HCT116 (cell line): Measurements from ENCODE around the gene QSOX1. TPM values are rescaled to one million over a fixed set of nuclear protein-coding genes. Genes with fewer than 3 reads are reported as not detected.

Source experiments
- ATAC-seq: fragments of 200-7000 bp; cut with Tn5 transposase; 2 replicates; pipeline ENCODE4 v1.9.1; 2020; ENCODE audit warnings: mild to moderate bottlenecking, moderate library complexity
- BruUV-seq: library from RNA; stranded (reverse); fragments of 400-500 nt; replicated peaks from 2 replicates; lab custom pipeline; 2021; lab: Mats Ljungman, UMichigan
- CTCF ChIA-PET: fragments of 300-600 bp; sonication (Branson Sonifier 250); formaldehyde crosslinking; loops from one replicate; lab custom pipeline; 2021; ENCODE audit warnings: antibody characterized with exemption; lab: Charles Lee
- POLR2A ChIA-PET: fragments of 300-600, 350-600 bp; sonication (Branson Sonifier 250); formaldehyde crosslinking; loops from one replicate; lab custom pipeline; 2021; ENCODE audit warnings: antibody characterized with exemption; lab: Charles Lee
- RAD21 ChIA-PET, 2 experiments: fragments of 300-600 bp; sonication (Branson Sonifier 250); formaldehyde crosslinking; loops; one replicate each; lab custom pipeline; 2023; ENCODE audit warnings: low total read pairs in 2 of 2; ENCODE audit not compliant: uncharacterized antibody in 2 of 2, unreplicated experiment in 2 of 2, low non-redundant PET in 1 of 2; lab: Charles Lee
- DNase-seq: peaks from one replicate; pipeline ENCODE4 v3.0.0-alpha.2; 2010; ENCODE audit warnings: low read depth, low spot score
- H2AFZ ChIP-seq: fragments of 200-600 bp; shearing (Covaris generic), sonication (generic); 2 replicates; pipeline ENCODE4 v1.6.1; 2017; ENCODE audit warnings: low read depth, mixed run types, mixed read lengths, antibody characterized with exemption, low read length; ENCODE audit not compliant: poor library complexity, severe bottlenecking
- H3K27ac ChIP-seq: 2 replicates; pipeline ENCODE4 v1.5.1; 2012; ENCODE audit warnings: low read depth, low read length
- H3K27me3 ChIP-seq: fragments of 200-600 bp; sonication (generic); 2 replicates; pipeline ENCODE4 v1.6.1; 2016; ENCODE audit warnings: mixed run types, low read length, mixed read lengths; ENCODE audit not compliant: insufficient read depth
- H3K36me3 ChIP-seq, 2 experiments: fragments of 200-500 bp in 1 of 2; fragments of 200-600 bp in 1 of 2; sonication (Bioruptor generic) in 1 of 2; sonication (generic) in 1 of 2; 2 replicates each; pipeline versions ENCODE4 v1.5.1 to v1.6.1; 2014 to 2016; ENCODE audit warnings: low read length in 2 of 2, inconsistent platforms in 1 of 2, mixed read lengths in 1 of 2, mixed run types in 1 of 2; ENCODE audit not compliant: insufficient read depth in 2 of 2, control insufficient read depth in 1 of 2
- H3K4me1 ChIP-seq, 2 experiments: fragments of 200-600 bp in 1 of 2; sonication (generic) in 1 of 2; 2 replicates each; pipeline versions ENCODE4 v1.5.1 to v1.6.1; 2012 to 2017; ENCODE audit warnings: low read length in 2 of 2, inconsistent platforms in 1 of 2, mild to moderate bottlenecking in 1 of 2, mixed read lengths in 1 of 2, mixed run types in 1 of 2, moderate library complexity in 1 of 2; ENCODE audit not compliant: insufficient read depth in 2 of 2, control insufficient read depth in 1 of 2
- H3K4me2 ChIP-seq: fragments of 200-600 bp; sonication (generic); 2 replicates; pipeline ENCODE4 v1.6.1; 2017; ENCODE audit warnings: mixed run types, low read length, mixed read lengths
- H3K4me3 ChIP-seq, 2 experiments: fragments of 200-600 bp in 1 of 2; sonication (generic) in 1 of 2; replicated peaks in 1 of 2; 2 replicates each; pipeline ENCODE4 v1.5.1; 2011 to 2016; ENCODE audit warnings: low read length in 2 of 2, control low read depth in 1 of 2, low read depth in 1 of 2, mild to moderate bottlenecking in 1 of 2, mixed read lengths in 1 of 2, mixed run types in 1 of 2
- H3K79me2 ChIP-seq: fragments of 200-600 bp; sonication (generic); 2 replicates; pipeline ENCODE4 v1.6.1; 2017; ENCODE audit warnings: mild to moderate bottlenecking, mixed run types, low read length, moderate library complexity, mixed read lengths; ENCODE audit not compliant: insufficient read depth
- H3K9ac ChIP-seq: fragments of 200-600 bp; sonication (generic); 2 replicates; pipeline ENCODE4 v1.6.1; 2016; ENCODE audit warnings: low read length, mixed read lengths
- H3K9me2 ChIP-seq: fragments of 200-600 bp; sonication (generic), shearing (Covaris generic); 2 replicates; pipeline ENCODE4 v1.6.1; 2017; ENCODE audit warnings: mixed run types, mild to moderate bottlenecking, moderate library complexity; ENCODE audit not compliant: insufficient read depth
- H3K9me3 ChIP-seq, 2 experiments: fragments of 200-500 bp in 1 of 2; fragments of 200-600 bp in 1 of 2; sonication (Bioruptor generic) in 1 of 2; sonication (generic) in 1 of 2; 2 replicates each; pipeline ENCODE4 v1.6.1; 2014 to 2017; ENCODE audit warnings: low read length in 2 of 2, mixed read lengths in 2 of 2, inconsistent platforms in 1 of 2, low read depth in 1 of 2, mild to moderate bottlenecking in 1 of 2, mixed run types in 1 of 2, moderate library complexity in 1 of 2; ENCODE audit not compliant: control insufficient read depth in 1 of 2, insufficient read depth in 1 of 2
- H4K20me1 ChIP-seq: fragments of 200-600 bp; sonication (generic), shearing (Covaris generic); 2 replicates; pipeline ENCODE4 v1.6.1; 2017; ENCODE audit warnings: mixed run types, mild to moderate bottlenecking, moderate library complexity; ENCODE audit not compliant: insufficient read depth
- CBX3 ChIP-seq: IDR thresholded peaks from 2 replicates; pipeline ENCODE4 v1.6.1; 2012; ENCODE audit warnings: low read depth
- CEBPB ChIP-seq: IDR thresholded peaks from 2 replicates; pipeline ENCODE4 v1.6.1; 2012; ENCODE audit warnings: low read depth
- EGR1 ChIP-seq: IDR thresholded peaks from 2 replicates; pipeline ENCODE4 v1.6.1; 2012; ENCODE audit warnings: low read depth
- ELF1 ChIP-seq: IDR thresholded peaks from 2 replicates; pipeline ENCODE4 v1.6.1; 2012; ENCODE audit warnings: low read depth, borderline replicate concordance
- EZH2 ChIP-seq: fragments of 200-600 bp; sonication (generic); IDR thresholded peaks from 2 replicates; pipeline ENCODE4 v1.6.1; 2017; ENCODE audit warnings: antibody characterized with exemption, mixed run types
- EZH2phosphoT487 ChIP-seq: fragments of 200-600 bp; IDR thresholded peaks from 2 replicates; pipeline ENCODE4 v1.6.1; 2018; ENCODE audit warnings: antibody characterized with exemption, borderline replicate concordance
- JUND ChIP-seq: IDR thresholded peaks from 2 replicates; pipeline ENCODE4 v1.6.1; 2012
- MAX ChIP-seq: IDR thresholded peaks from 2 replicates; pipeline ENCODE4 v1.6.1; 2012
- POLR2A ChIP-seq: IDR thresholded peaks from 2 replicates; pipeline ENCODE4 v1.7.0; 2011; ENCODE audit warnings: borderline replicate concordance; ENCODE audit not compliant: insufficient read depth, insufficient read length; ENCODE audit errors: extremely low read depth
- POLR2AphosphoS5 ChIP-seq: IDR thresholded peaks from 2 replicates; pipeline ENCODE4 v1.6.1; 2011; ENCODE audit warnings: mild to moderate bottlenecking, low read depth, low read length, moderate library complexity
- RAD21 ChIP-seq: IDR thresholded peaks from 2 replicates; pipeline ENCODE4 v1.6.1; 2012; ENCODE audit warnings: low read depth, mild to moderate bottlenecking
- REST ChIP-seq: IDR thresholded peaks from 2 replicates; pipeline ENCODE4 v1.6.1; 2012; ENCODE audit warnings: low read depth
- SIN3A ChIP-seq: IDR thresholded peaks from 2 replicates; pipeline ENCODE4 v1.6.1; 2012; ENCODE audit warnings: low read depth
- SRF ChIP-seq: IDR thresholded peaks from 2 replicates; pipeline ENCODE4 v1.6.1; 2012; ENCODE audit warnings: low read depth
- ZFX ChIP-seq: fragments of 450-650 bp; IDR thresholded peaks from 2 replicates; pipeline ENCODE4 v1.6.1; 2017
- ZNF274 ChIP-seq: fragments of 200-500 bp; sonication (Bioruptor generic); IDR thresholded peaks from 2 replicates; pipeline ENCODE4 v1.6.1; 2014; ENCODE audit warnings: mild to moderate bottlenecking, low read depth, low read length, inconsistent platforms
- intact Hi-C: fragments of 100-400 bp; cut with micrococcal nuclease; formaldehyde crosslinking; loops from 2 replicates; pipeline ENCODE4 v1.10.0; 2022
- total RNA-seq: library from RNA; stranded (reverse); gene quantifications from one replicate; pipeline ENCODE4 v1.2.1, GENCODE V29; 2021; ENCODE audit not compliant: unreplicated experiment
- TF ChIP-seq, protein P1 (sequence below): IDR thresholded peaks from 2 replicates; pipeline ENCODE4 v1.6.1; 2012

Gene QSOX1
- total RNA-seq, 1 experiment from 2014 or later = 89.2 TPM

DNA sequence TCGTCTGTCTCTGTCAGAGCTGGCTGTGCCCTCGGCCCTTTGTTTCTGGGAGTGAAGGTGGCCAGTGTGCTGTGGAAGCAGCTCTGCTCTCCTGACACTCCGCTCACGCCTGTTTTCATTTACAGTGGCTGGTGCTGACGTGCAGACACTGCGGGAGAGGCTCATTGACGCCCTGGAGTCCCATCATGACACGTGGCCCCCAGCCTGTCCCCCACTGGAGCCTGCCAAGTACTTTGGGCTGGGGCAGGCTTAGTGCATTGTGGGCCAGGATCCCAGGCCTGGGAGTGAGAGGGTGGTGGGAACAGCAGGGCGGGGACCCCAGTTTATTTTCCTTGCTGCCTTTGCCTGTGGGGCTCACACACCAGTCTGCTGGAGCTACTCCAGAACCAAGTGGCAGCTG is 21.1 kb downstream of the QSOX1 start:
- H3K9me2 ChIP-seq = no peaks in the 10 kb centered on the region
- no peak overlapping the region for H3K4me3 ChIP-seq
- ChIA-PET POLR2A (no interaction called here), CTCF (no interaction called here), RAD21 (no interaction called here)
- no TSS peak for BruUV-seq
- no peaks in the 10 kb centered on the region for H3K79me2 ChIP-seq
- no peaks in the 10 kb centered on the region for H4K20me1 ChIP-seq
- no peaks in the 10 kb centered on the region; a peak in 1 of 4 replicates for H3K36me3 ChIP-seq
- ATAC-seq = no peak
- intact Hi-C loops = no loop called here
- no peaks in the 10 kb centered on the region for H3K9me3 ChIP-seq
- H3K4me1 ChIP-seq = peaks cover 0 to 1% of the 10 kb centered on the region in 2 experiments; a peak in 1 of 4 replicates
- no peak overlapping the region for H3K9ac ChIP-seq
- TF ChIP-seq CEBPB (no peak), POLR2A (no peak), POLR2AphosphoS5 (no peak), ELF1 (no peak), EGR1 (no peak), ZFX (no peak), CBX3 (no peak), SIN3A (no peak), SRF (no peak), RAD21 (no peak), EZH2 (no peak), ZNF274 (no peak), MAX (no peak)
- TF ChIP-seq, protein P1, sequence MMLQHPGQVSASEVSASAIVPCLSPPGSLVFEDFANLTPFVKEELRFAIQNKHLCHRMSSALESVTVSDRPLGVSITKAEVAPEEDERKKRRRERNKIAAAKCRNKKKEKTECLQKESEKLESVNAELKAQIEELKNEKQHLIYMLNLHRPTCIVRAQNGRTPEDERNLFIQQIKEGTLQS = no peak
- H3K4me2 ChIP-seq = no peak overlapping the region
- DNase-seq = no peak
- no peak overlapping the region for H3K27ac ChIP-seq
- H3K27me3 ChIP-seq = no peaks in the 10 kb centered on the region
- no peak overlapping the region for H2AFZ ChIP-seq

GRCh38 chr1:180176965-180177364 is 22.3 kb downstream of the QSOX1 start:
- RAD21 ChIA-PET = no interaction called here
- H3K4me1 ChIP-seq = no peaks in the 10 kb centered on the region
- no peak overlapping the region for H3K4me2 ChIP-seq
- H3K79me2 ChIP-seq = no peaks in the 10 kb centered on the region
- H3K4me3 ChIP-seq = no peak overlapping the region
- H3K9me2 ChIP-seq = no peaks in the 10 kb centered on the region
- H3K9me3 ChIP-seq = no peaks in the 10 kb centered on the region
- H3K9ac ChIP-seq = no peak overlapping the region
- BruUV-seq = no TSS peak
- CTCF ChIA-PET = interaction anchor here (5.0 kb wide), 1 partner anchor 8 kb away, joined by 41 read pairs; no protein-coding TSS in a partner anchor
- H2AFZ ChIP-seq = no peak overlapping the region
- no peaks in the 10 kb centered on the region for H3K27me3 ChIP-seq
- POLR2A ChIA-PET = no interaction called here
- ATAC-seq (no peak), DNase-seq (no peak)
- no peaks in the 10 kb centered on the region for H4K20me1 ChIP-seq
- no peaks in the 10 kb centered on the region; a peak in 1 of 4 replicates for H3K36me3 ChIP-seq
- intact Hi-C loops = no loop called here
- no peak overlapping the region for H3K27ac ChIP-seq
- TF ChIP-seq POLR2AphosphoS5 = no peak
- no peak for TF ChIP-seq REST
- TF ChIP-seq SIN3A = no peak
- no peak for TF ChIP-seq EZH2phosphoT487
- TF ChIP-seq, protein P1 = no peak
- TF ChIP-seq SRF = no peak
- TF ChIP-seq JUND = no peak
- TF ChIP-seq CEBPB = no peak
- TF ChIP-seq EZH2 = no peak
